ENCODE data around the gene AKAP8L. TPM values are rescaled to one million over a fixed set of nuclear protein-coding genes. Genes with fewer than 3 reads are reported as not detected.

The AKAP8L gene
- total and polyA plus RNA-seq, 4 donors, result 16.4 to 67.1 (median 42.9) TPM

DNA sequence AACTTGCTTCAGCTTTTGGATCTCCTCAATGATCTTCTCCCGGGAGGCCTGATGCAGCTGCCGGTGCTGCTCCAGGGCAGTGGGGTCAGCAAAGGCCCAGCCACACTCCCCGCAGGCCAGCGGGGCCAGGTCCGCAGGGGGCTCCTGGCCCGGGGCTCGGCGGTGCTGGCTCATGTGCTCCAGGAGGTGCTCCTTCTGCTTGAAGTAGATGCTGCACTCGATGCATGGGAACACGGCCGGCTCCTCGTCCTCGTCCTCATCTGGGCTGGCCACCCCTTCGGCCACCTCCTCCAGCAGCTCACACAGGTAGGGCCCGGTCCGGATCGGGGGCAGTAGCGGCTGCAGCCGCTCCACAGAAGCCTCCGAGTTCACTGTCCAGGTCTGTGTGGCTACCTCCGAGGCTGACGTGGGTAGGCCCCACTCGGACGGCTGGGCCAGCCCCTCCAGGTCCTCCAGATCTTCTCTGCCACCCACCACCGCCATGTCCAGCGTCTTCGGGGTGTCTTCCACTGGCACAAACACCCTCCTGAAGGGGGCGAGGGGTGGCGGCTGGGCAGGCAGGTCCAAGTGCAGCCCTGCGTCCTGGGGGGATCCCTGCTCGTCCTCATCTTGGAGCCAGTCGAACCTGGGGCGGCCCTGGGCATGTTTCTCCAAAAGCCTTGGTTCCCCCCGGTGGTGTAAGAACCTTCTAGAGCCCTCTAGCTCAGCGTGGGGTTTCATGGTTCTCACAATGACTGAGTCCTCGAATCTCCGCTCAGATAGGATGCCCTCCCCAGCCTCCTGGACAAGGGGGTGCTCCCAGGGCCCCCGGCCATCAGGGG, 21.2 kb upstream of the AKAP8L start:
- DNase-seq (ENCODE audit: low spot score), result no peak

More for the DNA sequence above, 21.2 kb upstream of the AKAP8L start:
- Histone ChIP-seq H3K4me3 (ENCODE audit: low read depth in 1 of 3, low read length in 3 of 3) (no peak overlapping the region), H3K9me3 (ENCODE audit: control insufficient read depth in 4 of 4, low read length in 3 of 4) (no peaks in the 10 kb centered on the region), H3K36me3 (ENCODE audit: control insufficient read depth in 4 of 4, insufficient read depth in 3 of 4, low read depth in 1 of 4, low read length in 3 of 4) (no peaks in the 10 kb centered on the region), H3K9ac (ENCODE audit: low read depth in 1 of 2, low read length in 2 of 2) (no peak overlapping the region), H3K4me1 (ENCODE audit: control insufficient read depth in 4 of 4, insufficient read depth in 4 of 4, low read length in 3 of 4) (peaks cover 12 to 36% (median 27%) of the 10 kb centered on the region in 4 donors), H3K27me3 (ENCODE audit: control insufficient read depth in 4 of 4, insufficient read depth in 4 of 4, low read length in 3 of 4) (no peaks in the 10 kb centered on the region), H3K27ac (ENCODE audit: low read depth in 1 of 2, low read length in 2 of 2) (no peak overlapping the region)
- WGBS, result 95% methylated on average over 38 of the region's 38 CpGs
- TF ChIP-seq HNF4G (IDR thresholded peaks at IDR 0.05) (no peak), GABPA (IDR thresholded peaks at IDR 0.05 in 1 of 2, conservative IDR thresholded peaks at IDR 0.05 in 1 of 2) (no peak), TAF1 (conservative IDR thresholded peaks at IDR 0.05) (no peak), RXRA (IDR thresholded peaks at IDR 0.05) (no peak), REST (IDR thresholded peaks at IDR 0.05) (no peak), CTCF (IDR thresholded peaks at IDR 0.05; ENCODE audit: low read depth, low read length, missing input control) (no peak), RAD21 (IDR thresholded peaks at IDR 0.05) (no peak), NR2F2 (IDR thresholded peaks at IDR 0.05) (no peak), JUND (IDR thresholded peaks at IDR 0.05) (no peak), FOXA1 (IDR thresholded peaks at IDR 0.05) (no peak)
- TF ChIP-seq, protein P1, sequence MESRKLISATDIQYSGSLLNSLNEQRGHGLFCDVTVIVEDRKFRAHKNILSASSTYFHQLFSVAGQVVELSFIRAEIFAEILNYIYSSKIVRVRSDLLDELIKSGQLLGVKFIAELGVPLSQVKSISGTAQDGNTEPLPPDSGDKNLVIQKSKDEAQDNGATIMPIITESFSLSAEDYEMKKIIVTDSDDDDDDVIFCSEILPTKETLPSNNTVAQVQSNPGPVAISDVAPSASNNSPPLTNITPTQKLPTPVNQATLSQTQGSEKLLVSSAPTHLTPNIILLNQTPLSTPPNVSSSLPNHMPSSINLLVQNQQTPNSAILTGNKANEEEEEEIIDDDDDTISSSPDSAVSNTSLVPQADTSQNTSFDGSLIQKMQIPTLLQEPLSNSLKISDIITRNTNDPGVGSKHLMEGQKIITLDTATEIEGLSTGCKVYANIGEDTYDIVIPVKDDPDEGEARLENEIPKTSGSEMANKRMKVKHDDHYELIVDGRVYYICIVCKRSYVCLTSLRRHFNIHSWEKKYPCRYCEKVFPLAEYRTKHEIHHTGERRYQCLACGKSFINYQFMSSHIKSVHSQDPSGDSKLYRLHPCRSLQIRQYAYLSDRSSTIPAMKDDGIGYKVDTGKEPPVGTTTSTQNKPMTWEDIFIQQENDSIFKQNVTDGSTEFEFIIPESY (IDR thresholded peaks at IDR 0.05), result no peak
